Measurements from ENCODE around the gene TMC3. TPM values are rescaled to one million over a fixed set of nuclear protein-coding genes. Genes with fewer than 3 reads are reported as not detected.

Gene TMC3
- total RNA-seq, 1 donor from 2014 or later: not detected

DNA sequence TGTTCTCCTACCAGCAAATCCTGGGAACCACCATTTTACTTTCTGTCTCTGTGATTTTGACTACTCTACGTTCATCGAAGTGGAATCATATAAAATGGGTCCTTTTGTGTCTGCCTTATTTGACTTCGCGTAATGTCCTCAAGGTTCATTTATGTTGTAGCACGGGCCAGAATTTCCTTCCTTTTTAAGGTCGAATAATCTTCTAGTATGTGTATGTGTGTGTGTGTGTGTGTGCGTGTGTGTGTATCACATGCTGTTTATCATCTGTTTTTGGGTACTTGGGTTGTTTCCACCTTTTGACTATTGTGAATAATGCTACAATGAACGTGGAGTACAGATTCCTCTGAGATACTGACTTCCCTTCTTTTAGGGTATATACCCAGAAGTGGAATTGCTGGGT lies 85.4 kb downstream of the TMC3 start:
- H3K27me3 ChIP-seq (ENCODE audit: control insufficient read depth, insufficient read depth, low read length): peaks cover 3% of the 10 kb centered on the region
- H3K4me3 ChIP-seq (ENCODE audit: low read depth, low read length): no peak overlapping the region
- no peaks in the 10 kb centered on the region for H3K36me3 ChIP-seq (ENCODE audit: control insufficient read depth, insufficient read depth, low read length)
- DNase-seq (ENCODE audit: low read depth): no peak
- TF ChIP-seq, protein P1, sequence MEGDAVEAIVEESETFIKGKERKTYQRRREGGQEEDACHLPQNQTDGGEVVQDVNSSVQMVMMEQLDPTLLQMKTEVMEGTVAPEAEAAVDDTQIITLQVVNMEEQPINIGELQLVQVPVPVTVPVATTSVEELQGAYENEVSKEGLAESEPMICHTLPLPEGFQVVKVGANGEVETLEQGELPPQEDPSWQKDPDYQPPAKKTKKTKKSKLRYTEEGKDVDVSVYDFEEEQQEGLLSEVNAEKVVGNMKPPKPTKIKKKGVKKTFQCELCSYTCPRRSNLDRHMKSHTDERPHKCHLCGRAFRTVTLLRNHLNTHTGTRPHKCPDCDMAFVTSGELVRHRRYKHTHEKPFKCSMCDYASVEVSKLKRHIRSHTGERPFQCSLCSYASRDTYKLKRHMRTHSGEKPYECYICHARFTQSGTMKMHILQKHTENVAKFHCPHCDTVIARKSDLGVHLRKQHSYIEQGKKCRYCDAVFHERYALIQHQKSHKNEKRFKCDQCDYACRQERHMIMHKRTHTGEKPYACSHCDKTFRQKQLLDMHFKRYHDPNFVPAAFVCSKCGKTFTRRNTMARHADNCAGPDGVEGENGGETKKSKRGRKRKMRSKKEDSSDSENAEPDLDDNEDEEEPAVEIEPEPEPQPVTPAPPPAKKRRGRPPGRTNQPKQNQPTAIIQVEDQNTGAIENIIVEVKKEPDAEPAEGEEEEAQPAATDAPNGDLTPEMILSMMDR (IDR thresholded peaks at IDR 0.05; ENCODE audit: insufficient read depth, low read length, poor library complexity, severe bottlenecking): no peak

DNA sequence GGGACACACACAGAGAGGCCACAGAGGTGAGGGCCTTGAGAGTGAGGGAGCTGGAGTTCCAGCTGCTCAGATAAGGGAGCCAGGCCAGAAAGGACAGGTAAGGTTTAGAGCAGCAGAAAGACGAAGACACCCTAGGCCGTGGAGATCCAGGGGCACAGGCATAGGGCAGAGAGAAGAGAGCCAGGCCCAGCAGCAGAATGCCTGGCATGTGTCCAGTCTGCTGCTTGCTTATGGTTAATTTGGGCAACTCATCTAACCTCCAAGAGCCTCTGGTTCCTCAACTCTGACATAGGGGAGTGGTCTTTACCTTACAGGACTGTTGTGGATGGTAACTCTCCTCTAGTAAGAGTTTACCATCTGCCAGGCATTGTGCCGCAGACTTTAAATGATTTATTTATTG lies 86.0 kb downstream of the TMC3 start:
- Histone ChIP-seq H3K36me3 (ENCODE audit: control insufficient read depth, insufficient read depth, low read length) (no peaks in the 10 kb centered on the region), H3K27me3 (ENCODE audit: control insufficient read depth, insufficient read depth, low read length) (peaks cover 3% of the 10 kb centered on the region), H3K4me3 (ENCODE audit: low read depth, low read length) (no peak overlapping the region)
- no peak for DNase-seq (ENCODE audit: low read depth)
- TF ChIP-seq, protein P1 (IDR thresholded peaks at IDR 0.05; ENCODE audit: insufficient read depth, low read length, poor library complexity, severe bottlenecking): no peak

DNA sequence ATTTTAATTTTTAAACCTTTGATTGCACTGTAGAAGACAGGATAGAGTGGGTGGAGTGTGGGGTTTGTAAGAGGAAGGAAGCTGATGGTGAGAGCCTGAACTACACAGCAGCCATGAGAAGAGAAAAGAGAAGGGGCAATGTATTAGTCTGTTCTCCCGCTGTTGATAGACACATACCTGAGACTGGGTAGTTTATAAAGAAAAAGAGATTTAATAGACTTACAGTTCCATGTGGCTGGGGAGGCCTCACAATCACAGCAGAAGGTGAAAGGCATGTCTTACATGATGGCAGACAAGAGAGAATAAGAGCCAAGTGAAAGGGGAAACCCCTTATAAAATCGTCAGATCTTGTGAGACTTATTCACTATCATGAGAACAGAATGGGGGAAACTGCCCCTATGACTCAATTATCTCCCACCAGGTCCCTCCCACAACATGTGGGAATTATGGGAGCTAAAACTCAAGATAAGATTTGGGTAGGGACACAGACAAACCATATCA lies 87.3 kb downstream of the TMC3 start:
- Histone ChIP-seq H3K4me3 (ENCODE audit: low read depth, low read length) (no peak overlapping the region), H3K36me3 (ENCODE audit: control insufficient read depth, insufficient read depth, low read length) (no peaks in the 10 kb centered on the region), H3K27me3 (ENCODE audit: control insufficient read depth, insufficient read depth, low read length) (peaks cover 4% of the 10 kb centered on the region)
- TF ChIP-seq, protein P1 (IDR thresholded peaks at IDR 0.05; ENCODE audit: insufficient read depth, low read length, poor library complexity, severe bottlenecking): no peak
- DNase-seq (ENCODE audit: low read depth): no peak

DNA sequence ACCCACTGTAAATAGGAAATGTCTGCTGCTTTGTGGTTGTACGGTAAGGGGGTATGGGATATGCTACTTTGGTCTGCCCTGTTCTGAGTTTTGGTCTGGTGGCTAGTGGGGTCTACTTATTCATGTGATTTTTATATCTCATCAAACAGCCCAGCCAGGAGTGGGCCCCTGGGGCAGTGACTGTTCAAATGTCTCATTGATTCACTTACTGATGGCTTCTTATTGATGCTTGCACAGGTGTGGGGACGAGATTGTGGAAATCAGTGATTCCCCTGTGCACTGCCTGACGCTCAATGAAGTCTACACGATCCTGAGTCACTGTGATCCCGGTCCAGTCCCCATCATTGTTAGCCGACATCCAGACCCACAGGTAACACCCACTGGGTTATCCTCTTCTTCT lies 88.6 kb downstream of the TMC3 start:
- no peak for DNase-seq (ENCODE audit: low read depth)
- Histone ChIP-seq H3K36me3 (ENCODE audit: control insufficient read depth, insufficient read depth, low read length) (no peaks in the 10 kb centered on the region), H3K4me3 (ENCODE audit: low read depth, low read length) (no peak overlapping the region), H3K27me3 (ENCODE audit: control insufficient read depth, insufficient read depth, low read length) (peaks cover 9% of the 10 kb centered on the region)
- TF ChIP-seq, protein P1 (IDR thresholded peaks at IDR 0.05; ENCODE audit: insufficient read depth, low read length, poor library complexity, severe bottlenecking): no peak

DNA sequence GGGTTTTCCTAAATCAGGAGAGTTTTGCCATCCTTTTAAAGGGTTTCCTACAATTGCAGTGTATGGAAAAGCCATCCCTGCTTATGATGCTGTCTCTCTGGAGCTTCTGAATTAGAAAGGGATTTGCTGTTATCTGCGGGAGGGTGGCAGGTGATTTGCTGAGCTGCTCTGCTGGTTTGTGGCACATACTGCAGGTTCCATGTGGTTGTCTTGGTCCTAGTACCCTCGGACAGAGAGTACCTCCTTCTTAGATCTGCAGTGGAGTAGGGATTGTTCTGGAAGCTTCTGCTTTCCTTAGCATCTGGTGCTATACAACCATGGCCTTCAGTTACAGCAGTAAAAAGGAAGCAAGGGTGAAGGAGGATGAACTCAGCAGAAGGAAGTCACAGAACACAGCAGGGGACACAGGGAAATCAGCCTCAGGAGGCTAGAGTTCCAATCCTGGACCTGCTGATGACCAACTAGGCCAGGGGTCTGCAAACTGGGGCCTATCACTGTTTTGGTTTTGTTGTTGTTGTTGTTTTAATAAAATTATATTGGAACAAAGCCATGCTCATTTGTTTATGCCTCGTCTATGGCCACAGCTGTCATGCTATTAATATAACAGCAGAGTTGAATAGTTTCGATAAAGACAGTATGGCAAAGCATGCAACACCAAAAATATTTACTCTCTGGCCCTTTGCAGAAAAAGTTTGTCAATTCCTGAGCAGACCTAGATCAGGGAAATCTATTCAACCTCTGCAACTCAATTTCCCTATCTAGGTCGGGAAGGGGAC lies 89.6 kb downstream of the TMC3 start:
- H3K27me3 ChIP-seq (ENCODE audit: control insufficient read depth, insufficient read depth, low read length): peaks cover 13% of the 10 kb centered on the region
- no peak for DNase-seq (ENCODE audit: low read depth)
- H3K4me3 ChIP-seq (ENCODE audit: low read depth, low read length): no peak overlapping the region
- TF ChIP-seq, protein P1 (IDR thresholded peaks at IDR 0.05; ENCODE audit: insufficient read depth, low read length, poor library complexity, severe bottlenecking): no peak
- no peaks in the 10 kb centered on the region for H3K36me3 ChIP-seq (ENCODE audit: control insufficient read depth, insufficient read depth, low read length)

DNA sequence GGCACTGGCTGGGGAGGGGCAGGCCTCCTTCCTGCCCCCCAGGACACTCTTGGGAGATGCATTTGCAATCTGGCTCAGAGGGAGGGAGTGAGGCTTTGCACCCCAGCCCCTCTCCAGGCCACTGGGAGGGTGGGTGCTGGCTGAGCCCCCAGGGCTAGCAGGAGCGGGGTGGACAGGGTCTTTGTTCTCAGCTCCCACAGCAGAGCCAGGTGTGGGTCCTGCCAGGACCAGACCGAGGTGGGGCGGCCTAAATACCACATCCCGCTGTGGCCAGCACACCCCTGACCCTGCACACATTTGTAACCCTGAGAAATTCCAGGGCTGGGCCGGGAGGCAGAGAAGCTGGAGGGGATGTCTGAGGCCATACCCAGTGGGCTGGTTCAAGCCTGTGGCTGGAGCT lies 91.1 kb downstream of the TMC3 start:
- peaks cover 17% of the 10 kb centered on the region for H3K27me3 ChIP-seq (ENCODE audit: control insufficient read depth, insufficient read depth, low read length)
- TF ChIP-seq, protein P1 (IDR thresholded peaks at IDR 0.05; ENCODE audit: insufficient read depth, low read length, poor library complexity, severe bottlenecking): no peak

More for the DNA sequence above, 91.1 kb downstream of the TMC3 start:
- no peaks in the 10 kb centered on the region for H3K36me3 ChIP-seq (ENCODE audit: control insufficient read depth, insufficient read depth, low read length)
- H3K4me3 ChIP-seq (ENCODE audit: low read depth, low read length): no peak overlapping the region
- no peak for DNase-seq (ENCODE audit: low read depth)

Measured in kidney epithelial cell (primary cell).